Subcutaneous abdominal adipose tissue (tissue), 5 donors: ENCODE data around the gene SPSB2.

Experiments used
- H3K27ac ChIP-seq: one replicate; pipeline ENCODE4 v1.7.0; 2013; ENCODE audit warnings: low read depth, mild to moderate bottlenecking, inconsistent platforms, low read length, moderate library complexity
- H3K27me3 ChIP-seq, 5 donors: one replicate each; pipeline ENCODE4 v1.7.0; 2013; ENCODE audit warnings: low read length in 5 of 5, inconsistent platforms in 1 of 5; ENCODE audit not compliant: control insufficient read depth in 5 of 5, insufficient read depth in 4 of 5
- H3K36me3 ChIP-seq, 5 donors: one replicate each; pipeline ENCODE4 v1.7.0; 2013; ENCODE audit warnings: low read length in 5 of 5; ENCODE audit not compliant: control insufficient read depth in 5 of 5, insufficient read depth in 5 of 5
- H3K4me1 ChIP-seq, 5 donors: one replicate each; pipeline ENCODE4 v1.7.0; 2013; ENCODE audit warnings: low read length in 5 of 5, mild to moderate bottlenecking in 3 of 5, moderate library complexity in 1 of 5; ENCODE audit not compliant: control insufficient read depth in 5 of 5, insufficient read depth in 5 of 5
- H3K4me3 ChIP-seq, 5 donors: one replicate each; pipeline ENCODE4 v1.7.0; 2013; ENCODE audit warnings: low read length in 5 of 5, low read depth in 1 of 5
- H3K9ac ChIP-seq, 5 donors: one replicate each; pipeline ENCODE4 v1.7.0; 2013; ENCODE audit warnings: low read length in 5 of 5, mild to moderate bottlenecking in 4 of 5, moderate library complexity in 3 of 5
- H3K9me3 ChIP-seq, 5 donors: one replicate each; pipeline ENCODE4 v1.7.0; 2013; ENCODE audit warnings: low read length in 5 of 5; ENCODE audit not compliant: control insufficient read depth in 5 of 5
- donor health status: healthy.
- donor health status: healthy.
- donor health status: healthy.
- donor health status: healthy.
- donor health status: healthy.

SPSB2 gene

GRCh38 chr12:6827437-6827911 is 45.6 kb downstream of the SPSB2 start:
- peaks cover 36 to 55% (median 51%) of the 10 kb centered on the region in 5 donors for H3K27me3 ChIP-seq
- H3K9ac ChIP-seq, result no peak overlapping the region
- no peak overlapping the region for H3K27ac ChIP-seq
- no peak overlapping the region for H3K4me3 ChIP-seq
- peaks cover 0 to 35% (median 21%) of the 10 kb centered on the region in 5 donors for H3K4me1 ChIP-seq
- no peaks in the 10 kb centered on the region for H3K9me3 ChIP-seq
- H3K36me3 ChIP-seq, result peaks cover 0 to 2% (median 0%) of the 10 kb centered on the region in 5 donors

DNA sequence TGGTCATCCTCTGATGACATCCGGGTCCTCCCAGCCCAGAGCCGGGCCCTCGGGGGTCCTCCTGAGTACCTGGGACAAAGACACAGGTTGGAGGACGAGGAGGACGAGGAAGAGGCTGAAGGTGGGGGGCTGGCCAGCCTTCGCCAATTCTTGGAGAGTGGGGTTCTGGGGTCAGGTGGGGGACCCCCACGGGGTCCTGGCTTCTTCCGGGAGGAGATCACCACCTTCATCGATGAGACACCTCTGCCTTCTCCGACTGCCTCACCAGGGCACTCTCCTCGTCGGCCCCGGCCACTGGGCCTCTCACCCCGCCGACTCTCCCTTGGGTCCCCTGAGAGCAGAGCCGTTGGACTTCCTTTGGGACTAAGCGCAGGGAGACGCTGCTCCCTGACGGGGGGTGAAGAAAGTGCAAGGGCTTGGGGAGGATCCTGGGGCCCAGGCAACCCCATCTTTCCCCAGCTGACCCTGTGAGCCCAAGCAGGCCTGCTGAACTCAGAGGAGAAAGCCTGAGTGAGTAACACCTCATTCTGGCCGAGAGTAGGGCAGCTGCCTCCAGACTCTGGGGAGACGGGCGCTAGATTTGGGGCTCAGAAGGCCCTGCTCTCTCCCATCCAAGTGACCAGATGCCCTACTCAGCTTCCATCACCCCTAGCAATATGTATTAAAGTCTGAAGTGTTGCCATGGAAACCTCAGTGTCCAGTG is 46.2 kb downstream of the SPSB2 start:
- no peak overlapping the region for H3K27ac ChIP-seq
- H3K27me3 ChIP-seq, result peaks cover 41 to 61% (median 57%) of the 10 kb centered on the region in 5 donors
- no peak overlapping the region for H3K4me3 ChIP-seq
- H3K9me3 ChIP-seq, result no peaks in the 10 kb centered on the region
- H3K4me1 ChIP-seq, result peaks cover 0 to 40% (median 27%) of the 10 kb centered on the region in 5 donors
- peaks cover 0 to 2% (median 0%) of the 10 kb centered on the region in 5 donors for H3K36me3 ChIP-seq
- H3K9ac ChIP-seq, result no peak overlapping the region

DNA sequence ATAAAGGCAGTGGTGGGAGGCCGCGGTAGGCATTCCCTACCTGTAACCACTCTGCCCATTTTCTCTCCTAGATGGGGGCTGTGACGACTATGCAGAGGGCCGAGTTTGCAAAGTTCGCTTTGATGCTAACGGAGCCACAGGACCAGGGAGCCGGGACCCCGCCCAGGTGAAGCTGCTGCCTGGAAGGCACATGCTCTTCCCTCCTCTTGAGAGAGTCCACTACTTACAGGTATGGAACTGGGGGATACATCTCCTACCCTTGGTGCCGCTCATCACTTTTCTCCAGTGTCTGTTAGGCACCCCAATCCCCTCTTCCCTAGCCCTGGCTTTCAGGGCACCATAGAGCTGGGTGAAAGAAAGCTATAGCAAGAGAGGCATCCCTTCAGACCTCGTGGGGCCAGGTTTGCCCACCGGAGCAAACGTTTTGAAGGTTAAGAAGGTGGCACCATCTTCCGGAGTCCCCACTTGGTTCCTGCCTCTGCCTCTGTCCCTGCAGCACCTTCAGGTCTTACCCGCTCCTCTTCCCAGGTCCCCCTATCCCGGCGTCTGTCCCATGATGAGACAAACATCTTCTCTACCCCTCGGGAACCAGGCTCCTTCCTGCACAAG is 46.9 kb downstream of the SPSB2 start:
- H3K9ac ChIP-seq, result no peak overlapping the region
- H3K27ac ChIP-seq, result no peak overlapping the region
- H3K4me1 ChIP-seq, result peaks cover 0 to 44% (median 31%) of the 10 kb centered on the region in 5 donors

GRCh38 chr12:6825398-6826124 is 47.5 kb downstream of the SPSB2 start:
- Histone ChIP-seq H3K27ac (no peak overlapping the region), H3K4me1 (peaks cover 0 to 46% (median 36%) of the 10 kb centered on the region in 5 donors), H3K4me3 (no peak overlapping the region), H3K36me3 (no peaks in the 10 kb centered on the region), H3K9me3 (no peaks in the 10 kb centered on the region), H3K9ac (no peak overlapping the region), H3K27me3 (peaks cover 43 to 65% (median 62%) of the 10 kb centered on the region in 5 donors)

More for the DNA sequence above, 46.9 kb downstream of the SPSB2 start:
- no peaks in the 10 kb centered on the region for H3K9me3 ChIP-seq
- H3K4me3 ChIP-seq, result no peak overlapping the region
- H3K36me3 ChIP-seq, result no peaks in the 10 kb centered on the region
- H3K27me3 ChIP-seq, result peaks cover 43 to 64% (median 59%) of the 10 kb centered on the region in 5 donors

- peaks cover 0 to 44% (median 36%) of the 10 kb centered on the region in 5 donors for H3K4me1 ChIP-seq
- no peaks in the 10 kb centered on the region for H3K36me3 ChIP-seq
- H3K27me3 ChIP-seq, result peaks cover 43 to 68% (median 56%) of the 10 kb centered on the region in 5 donors
- no peaks in the 10 kb centered on the region for H3K9me3 ChIP-seq
- no peak overlapping the region for H3K4me3 ChIP-seq
- H3K9ac ChIP-seq, result no peak overlapping the region
- H3K27ac ChIP-seq, result no peak overlapping the region
These were observed 48.2 kb downstream of the SPSB2 start for GRCh38 chr12:6824901-6825381.

DNA sequence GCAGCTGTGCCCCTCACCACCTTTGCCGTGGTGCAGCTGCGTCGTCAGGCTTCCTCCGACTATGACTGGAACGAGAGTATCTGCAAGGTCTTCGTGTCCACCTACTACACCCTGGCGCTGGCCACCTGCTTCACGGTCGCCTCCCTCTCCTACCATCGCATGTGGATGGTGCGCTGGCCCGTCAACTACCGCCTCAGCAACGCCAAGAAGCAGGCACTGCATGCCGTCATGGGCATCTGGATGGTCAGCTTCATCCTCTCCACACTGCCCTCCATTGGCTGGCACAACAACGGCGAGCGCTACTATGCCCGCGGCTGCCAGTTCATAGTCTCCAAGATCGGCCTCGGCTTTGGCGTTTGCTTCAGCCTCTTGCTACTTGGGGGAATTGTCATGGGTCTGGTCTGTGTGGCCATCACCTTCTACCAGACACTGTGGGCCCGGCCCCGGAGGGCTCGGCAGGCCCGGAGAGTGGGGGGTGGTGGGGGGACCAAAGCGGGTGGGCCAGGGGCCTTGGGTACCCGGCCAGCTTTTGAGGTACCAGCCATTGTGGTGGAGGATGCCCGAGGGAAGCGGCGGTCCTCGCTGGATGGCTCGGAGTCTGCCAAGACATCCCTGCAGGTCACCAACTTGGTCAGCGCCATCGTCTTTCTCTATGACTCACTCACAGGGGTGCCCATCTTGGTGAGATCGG is 48.9 kb downstream of the SPSB2 start:
- Histone ChIP-seq H3K9me3 (no peaks in the 10 kb centered on the region), H3K4me1 (peaks cover 0 to 37% (median 32%) of the 10 kb centered on the region in 5 donors), H3K36me3 (peaks cover 0 to 4% (median 0%) of the 10 kb centered on the region in 5 donors), H3K4me3 (no peak overlapping the region), H3K27me3 (peaks cover 36 to 61% (median 49%) of the 10 kb centered on the region in 5 donors), H3K9ac (no peak overlapping the region), H3K27ac (no peak overlapping the region)

- H3K9me3 ChIP-seq, result no peaks in the 10 kb centered on the region
- peaks cover 0 to 30% (median 25%) of the 10 kb centered on the region in 5 donors for H3K4me1 ChIP-seq
- H3K4me3 ChIP-seq, result no peak overlapping the region
- H3K36me3 ChIP-seq, result peaks cover 0 to 7% (median 0%) of the 10 kb centered on the region in 5 donors
- peaks cover 32 to 56% (median 44%) of the 10 kb centered on the region in 5 donors for H3K27me3 ChIP-seq
- H3K27ac ChIP-seq, result no peak overlapping the region
- H3K9ac ChIP-seq, result no peak overlapping the region
These were observed 49.7 kb downstream of the SPSB2 start for GRCh38 chr12:6823182-6824084.

DNA sequence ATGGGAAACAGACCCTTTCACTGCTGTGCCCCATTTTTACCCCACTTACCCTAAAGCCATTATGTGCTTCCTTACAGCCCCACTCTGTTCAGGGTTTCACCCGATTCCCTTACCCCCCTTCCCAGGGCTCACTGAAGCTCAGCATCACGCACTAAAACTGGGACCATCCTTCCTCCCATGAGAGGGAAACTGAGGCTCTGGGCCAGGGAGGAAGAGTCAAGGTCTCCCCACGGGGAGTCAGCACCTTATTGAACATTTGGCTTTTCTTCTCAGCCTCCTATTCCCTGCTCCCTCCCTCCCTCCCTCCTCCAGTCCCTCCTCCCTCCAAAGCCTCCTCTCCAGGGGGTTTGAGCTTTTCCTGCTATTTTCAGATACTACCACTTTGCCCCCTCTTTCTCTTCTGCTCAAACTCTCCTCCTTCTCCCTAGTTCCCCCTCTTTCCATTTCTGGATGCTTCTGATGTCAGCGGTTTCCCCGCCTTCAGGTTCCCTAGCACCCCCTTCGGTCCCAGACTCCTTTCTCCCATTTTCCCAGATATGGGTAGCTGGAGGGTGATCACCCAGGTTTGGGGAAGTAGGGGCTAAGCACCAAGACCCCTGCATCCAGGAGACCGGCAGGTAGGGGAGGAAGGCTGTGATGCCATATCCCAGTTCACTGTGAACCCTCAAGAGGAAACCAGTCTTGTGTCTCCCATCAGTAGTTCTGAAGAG is 50.5 kb downstream of the SPSB2 start:
- peak overlapping the region in 1 of 5 donors; percentile 61 for H3K4me3 ChIP-seq
- H3K9ac ChIP-seq, result no peak overlapping the region
- no peaks in the 10 kb centered on the region for H3K9me3 ChIP-seq
- peaks cover 32 to 55% (median 41%) of the 10 kb centered on the region in 5 donors for H3K27me3 ChIP-seq
- no peak overlapping the region for H3K27ac ChIP-seq
- peaks cover 0 to 12% (median 4%) of the 10 kb centered on the region in 5 donors for H3K36me3 ChIP-seq
- peaks cover 0 to 27% (median 23%) of the 10 kb centered on the region in 5 donors for H3K4me1 ChIP-seq
